GM21786 (cell line): Measurements from ENCODE around the gene FOXD4L3.
"Not testable (repeated sequence)": the region's sequence is repeated elsewhere in the genome, so short reads cannot be mapped to it uniquely, and the experiment has no call there.

ENCODE experiments used
- ATAC-seq: cut with Tn5 transposase; IDR thresholded peaks from one replicate; pipeline ENCODE4 v1.9.1; 2021; ENCODE audit not compliant: unreplicated experiment

The FOXD4L3 gene

DNA sequence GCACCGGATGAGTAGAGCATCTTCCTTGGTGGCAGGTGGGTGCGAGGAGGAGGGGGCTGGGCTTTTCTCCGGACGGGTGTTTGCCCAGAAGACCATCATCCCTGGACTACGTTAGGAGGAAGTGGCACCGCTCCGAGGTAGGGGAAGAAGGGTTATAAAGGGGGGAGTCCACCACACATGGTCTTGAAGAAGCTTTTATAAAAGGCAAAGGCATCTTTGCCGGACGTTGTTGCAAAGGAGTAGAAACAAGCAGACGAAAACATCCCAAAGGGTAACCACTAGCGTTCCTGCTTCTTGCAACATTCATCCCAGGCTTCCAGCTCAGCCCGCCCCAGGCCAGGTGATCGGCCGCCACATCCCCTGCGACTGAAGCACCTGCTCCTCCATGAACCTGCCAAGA lies at the start of gene FOXD4L3:
Gene FOXD4L3 (plus strand): TSS at position 301 of the 400 bp plus-strand sequence. CDS start 85 bp downstream, at position 386.
- not testable (repeated sequence) for ATAC-seq

DNA sequence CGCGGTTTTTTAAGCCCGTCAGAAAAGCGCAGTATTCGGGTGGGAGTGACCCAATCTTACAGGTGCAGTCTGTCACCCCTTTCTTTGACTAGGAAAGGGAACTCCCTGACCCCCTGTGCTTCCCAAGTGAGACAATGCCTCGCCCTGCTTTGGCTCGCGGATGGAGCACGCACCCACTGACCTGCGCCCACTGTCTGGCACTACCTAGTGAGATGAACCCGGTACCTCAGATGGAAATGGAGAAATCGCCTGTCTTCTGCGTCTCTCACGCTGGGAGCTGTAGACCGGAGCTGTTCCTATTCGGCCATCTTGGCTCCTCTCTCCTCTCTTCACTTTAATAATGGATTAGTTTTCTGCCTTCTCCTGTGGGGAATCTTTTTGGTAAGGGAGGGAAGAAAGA lies 21.6 kb upstream of the FOXD4L3 start:
- ATAC-seq: not testable (repeated sequence)

DNA sequence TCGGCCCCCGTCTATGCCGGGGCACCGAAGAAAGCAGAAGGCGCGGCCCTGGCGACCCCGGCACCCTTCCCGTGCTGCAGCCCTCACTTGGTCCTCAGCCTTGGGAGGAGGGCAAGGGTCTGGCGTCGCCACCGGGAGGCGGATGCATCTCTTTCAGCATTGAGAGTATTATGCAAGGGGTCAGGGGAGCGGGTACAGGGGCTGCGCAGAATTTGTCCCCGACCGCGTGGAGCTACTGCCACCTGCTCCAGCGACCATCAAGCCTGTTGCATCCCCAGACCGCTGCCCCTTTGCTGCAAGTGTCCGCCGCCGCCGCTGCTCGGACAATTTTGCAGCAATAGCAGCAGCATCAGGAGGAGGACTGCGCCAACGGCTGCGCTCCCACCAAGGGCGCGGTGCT lies 1.1 kb downstream of the FOXD4L3 start:
- not testable (repeated sequence) for ATAC-seq

DNA sequence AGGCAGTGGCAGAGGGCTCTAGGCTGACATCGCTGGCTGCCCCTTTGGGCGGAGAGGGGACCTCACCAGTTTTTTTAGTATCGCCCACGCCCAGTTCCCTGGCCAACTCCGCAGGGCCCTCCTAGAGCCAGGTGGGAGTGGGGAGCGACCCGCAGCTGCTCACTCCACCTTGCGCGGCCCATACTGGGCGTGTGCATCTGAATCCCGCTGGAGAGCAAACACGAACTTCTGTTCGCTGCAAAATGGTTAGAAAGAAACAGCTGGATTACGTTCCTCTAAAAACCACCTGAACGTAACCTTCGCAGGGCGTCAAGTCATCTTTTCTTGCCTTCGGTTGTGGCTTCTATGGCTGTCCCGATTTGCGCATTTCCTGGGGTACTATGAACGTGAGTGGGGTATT lies 1.5 kb downstream of the FOXD4L3 start:
- not testable (repeated sequence) for ATAC-seq

DNA sequence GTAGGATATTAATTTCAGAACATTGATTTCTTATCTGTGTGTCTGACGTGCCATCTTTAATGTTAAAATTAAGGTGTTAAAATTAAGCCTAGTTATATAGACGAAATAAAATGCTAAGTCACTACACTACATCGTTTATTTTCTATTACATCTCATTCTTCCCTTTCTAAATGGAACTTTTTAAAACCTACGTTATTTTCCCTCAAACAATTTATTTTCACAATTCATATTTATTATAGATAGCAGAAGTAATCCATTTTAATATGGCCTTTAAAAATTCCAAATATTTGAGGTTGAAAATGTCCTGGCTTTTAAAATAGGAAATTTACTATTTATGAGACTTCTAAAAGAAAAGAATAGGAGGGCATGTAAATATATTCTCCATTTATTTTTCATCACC lies 2.1 kb downstream of the FOXD4L3 start:
- ATAC-seq: not testable (repeated sequence)

DNA sequence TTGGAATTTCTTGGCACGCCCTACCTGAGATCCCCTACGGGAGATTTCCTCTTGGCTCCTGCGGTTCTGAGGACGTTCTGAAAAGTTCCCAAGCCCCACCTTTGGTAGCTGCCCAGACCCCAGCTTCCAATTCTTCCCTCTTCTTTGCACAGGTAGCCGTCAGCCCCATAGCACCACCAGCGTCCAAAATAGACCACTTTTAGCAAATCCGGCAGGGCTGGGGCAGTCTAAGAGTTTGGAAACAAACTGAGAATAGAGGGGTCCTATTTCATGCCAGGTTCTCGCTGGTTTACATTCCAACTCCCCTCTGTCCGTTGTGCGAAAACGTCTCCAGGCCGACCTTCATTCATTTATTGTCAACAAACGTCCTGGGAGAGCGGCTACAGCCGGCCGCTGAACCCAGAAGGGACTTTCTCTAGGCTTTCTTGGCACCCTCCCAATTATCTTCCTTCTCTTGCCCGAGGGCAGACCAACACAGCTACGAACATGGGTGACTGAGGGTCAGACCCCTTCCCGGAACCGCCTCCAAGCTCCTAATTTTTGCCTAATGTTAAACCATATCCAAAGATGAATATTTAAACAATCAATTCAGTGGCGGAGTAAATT lies 3.1 kb downstream of the FOXD4L3 start:
- ATAC-seq: not testable (repeated sequence)

DNA sequence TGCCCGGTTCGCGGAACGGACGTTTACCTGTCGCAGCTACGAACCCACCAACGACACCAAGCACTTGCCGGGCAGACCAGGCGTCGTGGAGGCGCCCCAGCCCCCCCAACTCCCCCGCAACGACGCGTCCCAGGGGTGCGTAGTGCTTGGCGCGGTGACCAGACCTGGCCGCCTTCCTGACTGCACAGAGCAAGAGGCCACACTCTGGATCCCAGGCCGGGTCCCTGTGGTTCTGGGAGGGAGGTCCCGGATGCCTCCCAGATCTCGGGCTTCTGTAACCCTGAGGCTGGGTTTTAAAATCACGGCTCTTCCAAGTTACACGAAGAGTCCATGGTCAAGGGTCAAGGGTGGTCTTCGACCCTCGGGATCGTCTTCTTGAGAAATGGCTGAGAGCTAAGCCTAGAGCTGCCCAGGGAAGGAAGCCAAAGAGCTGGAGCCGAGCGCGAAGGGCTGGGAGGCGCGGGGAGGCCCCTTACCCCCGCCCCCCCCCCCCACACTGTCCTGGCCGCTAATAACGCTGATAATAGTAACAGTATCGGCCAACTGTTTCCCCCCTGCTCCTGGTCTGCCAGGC lies 3.8 kb downstream of the FOXD4L3 start:
- ATAC-seq: not testable (repeated sequence)

DNA sequence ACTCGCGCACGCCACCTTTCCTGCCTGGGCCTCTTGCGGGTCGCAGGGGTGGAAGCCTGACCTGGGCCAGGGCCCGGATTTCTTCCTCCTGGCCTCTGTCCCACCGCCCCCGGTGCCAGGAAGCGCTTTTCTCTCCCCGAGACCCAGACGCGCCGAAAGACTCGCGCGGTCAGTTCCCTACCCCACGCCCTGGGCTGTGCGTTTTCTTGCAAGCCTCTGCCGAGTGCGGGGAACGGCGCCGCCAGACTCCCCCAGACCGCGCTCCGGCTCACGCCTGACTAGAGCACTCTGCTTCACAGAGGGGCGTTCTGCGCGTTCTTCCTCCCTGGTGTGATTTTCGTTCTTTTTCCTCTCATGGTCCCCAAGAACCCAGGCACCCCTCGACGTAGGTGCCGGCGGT lies 4.5 kb downstream of the FOXD4L3 start:
- not testable (repeated sequence) for ATAC-seq

DNA sequence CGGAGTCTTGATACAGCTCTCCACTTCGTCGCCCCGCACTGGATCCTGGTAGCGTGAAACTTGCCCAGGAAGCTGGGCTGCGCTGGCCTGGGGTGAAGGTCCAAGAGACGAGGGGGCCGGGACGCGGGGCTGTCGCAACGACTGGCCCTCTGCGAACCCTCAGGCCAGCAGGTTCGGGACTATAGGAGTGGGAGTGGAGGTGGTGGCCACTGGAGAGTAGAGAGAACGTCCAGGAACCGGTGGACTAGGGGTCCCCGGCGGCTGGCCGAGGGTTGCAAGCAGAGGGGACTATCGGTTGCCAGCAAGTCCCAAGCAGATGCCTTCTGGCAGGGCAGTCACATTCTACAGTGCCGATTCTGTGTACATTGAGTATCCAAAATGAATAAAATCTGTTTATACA lies 5.0 kb downstream of the FOXD4L3 start:
- ATAC-seq: not testable (repeated sequence)

DNA sequence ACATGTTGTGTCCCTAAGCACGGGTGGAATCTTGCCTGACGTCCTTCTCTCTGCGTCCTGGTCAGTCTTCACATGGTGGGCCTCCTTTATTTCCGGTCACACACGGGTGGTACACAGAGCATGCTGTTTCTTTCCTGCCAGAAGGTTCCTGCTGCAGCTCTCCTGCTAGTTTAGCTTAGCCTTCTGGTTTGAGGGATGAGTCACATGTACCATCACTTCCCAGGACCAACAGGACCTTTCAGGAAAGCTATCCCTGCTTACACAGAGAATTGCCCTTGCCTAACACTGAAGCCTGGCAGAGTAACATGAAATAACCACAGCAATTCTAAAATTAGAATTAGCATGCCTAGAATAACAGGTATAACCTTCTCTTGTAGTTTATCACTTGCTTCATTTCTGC lies 8.5 kb downstream of the FOXD4L3 start:
- not testable (repeated sequence) for ATAC-seq

DNA sequence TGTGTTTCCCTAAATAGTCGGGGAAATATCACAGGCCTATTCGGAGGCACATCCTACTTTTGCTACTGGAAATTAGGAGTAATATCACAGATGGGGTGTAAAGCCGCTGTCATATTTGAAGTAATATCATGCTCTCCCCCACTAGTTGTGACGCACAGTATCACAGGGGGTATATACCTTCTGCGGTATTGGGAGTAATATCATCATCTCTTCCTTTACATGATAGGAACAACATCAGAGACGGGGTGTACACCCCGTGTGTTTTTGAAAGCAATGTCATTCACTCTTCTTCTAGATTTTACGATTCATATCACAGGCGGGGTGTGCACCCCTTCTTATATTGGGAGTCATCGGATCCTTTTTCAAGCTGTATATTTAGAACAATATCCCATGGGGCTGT lies 15.5 kb downstream of the FOXD4L3 start:
- ATAC-seq: not testable (repeated sequence)

DNA sequence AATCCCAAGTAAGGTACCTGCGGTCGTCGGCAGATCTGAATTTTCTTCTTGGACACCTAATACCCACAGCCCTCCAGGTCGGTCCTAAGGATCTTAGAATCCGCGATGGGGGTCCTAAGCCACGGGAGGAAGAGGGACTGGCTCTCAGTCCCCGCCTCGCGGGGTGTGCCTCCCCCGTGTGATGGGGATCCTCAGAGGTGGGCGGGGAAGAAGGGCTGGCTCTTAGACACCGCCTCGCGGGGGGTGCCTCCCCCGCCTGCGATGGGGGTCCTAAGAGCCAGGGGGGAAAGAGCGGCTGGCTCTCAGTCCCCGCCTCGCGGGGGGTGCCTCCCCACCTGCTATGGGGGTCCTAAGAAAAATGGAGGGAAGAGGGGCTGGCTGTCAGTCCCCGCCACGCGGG lies 21.1 kb downstream of the FOXD4L3 start:
- ATAC-seq: not testable (repeated sequence)

DNA sequence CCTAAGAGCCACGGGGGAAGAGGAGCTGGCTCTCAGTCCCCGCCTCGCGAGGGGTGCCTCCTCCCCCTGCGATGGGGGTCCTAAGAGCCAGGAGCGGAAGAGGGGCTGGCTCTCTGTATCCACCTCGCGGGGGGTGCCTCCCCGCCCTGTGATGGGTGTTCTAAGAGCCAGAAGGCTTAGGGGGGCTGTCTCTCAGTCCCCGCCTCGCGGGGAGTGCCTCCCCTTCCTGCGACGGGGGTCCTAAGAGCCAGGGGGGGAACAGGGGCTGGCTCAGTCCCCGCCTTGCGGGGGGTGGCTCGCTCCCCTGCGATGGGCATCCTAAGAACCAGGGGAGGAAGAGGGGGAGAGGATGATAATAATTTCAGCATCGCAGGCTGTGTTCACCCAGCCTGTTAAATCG lies 21.9 kb downstream of the FOXD4L3 start:
- ATAC-seq: not testable (repeated sequence)

DNA sequence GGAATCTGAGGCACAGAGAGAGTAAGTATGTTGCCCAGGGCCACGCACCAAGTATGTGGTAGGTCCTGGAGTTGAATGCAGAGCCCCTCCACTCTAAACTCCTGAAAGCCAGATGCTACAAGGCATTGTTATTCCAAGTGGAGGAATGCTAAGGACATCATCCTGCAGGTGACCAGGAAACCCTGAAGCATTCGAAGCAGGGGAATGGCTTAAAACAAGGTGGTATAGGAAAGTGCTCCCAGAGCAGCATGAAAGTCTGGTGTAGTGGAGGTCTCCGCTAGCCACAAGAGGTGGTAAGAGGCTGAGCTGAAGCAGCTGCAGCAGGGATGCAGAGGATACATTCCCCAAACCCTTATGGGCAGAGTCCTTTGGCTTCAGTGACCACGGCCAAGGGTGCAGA lies 26.4 kb downstream of the FOXD4L3 start:
- ATAC-seq: not testable (repeated sequence)

DNA sequence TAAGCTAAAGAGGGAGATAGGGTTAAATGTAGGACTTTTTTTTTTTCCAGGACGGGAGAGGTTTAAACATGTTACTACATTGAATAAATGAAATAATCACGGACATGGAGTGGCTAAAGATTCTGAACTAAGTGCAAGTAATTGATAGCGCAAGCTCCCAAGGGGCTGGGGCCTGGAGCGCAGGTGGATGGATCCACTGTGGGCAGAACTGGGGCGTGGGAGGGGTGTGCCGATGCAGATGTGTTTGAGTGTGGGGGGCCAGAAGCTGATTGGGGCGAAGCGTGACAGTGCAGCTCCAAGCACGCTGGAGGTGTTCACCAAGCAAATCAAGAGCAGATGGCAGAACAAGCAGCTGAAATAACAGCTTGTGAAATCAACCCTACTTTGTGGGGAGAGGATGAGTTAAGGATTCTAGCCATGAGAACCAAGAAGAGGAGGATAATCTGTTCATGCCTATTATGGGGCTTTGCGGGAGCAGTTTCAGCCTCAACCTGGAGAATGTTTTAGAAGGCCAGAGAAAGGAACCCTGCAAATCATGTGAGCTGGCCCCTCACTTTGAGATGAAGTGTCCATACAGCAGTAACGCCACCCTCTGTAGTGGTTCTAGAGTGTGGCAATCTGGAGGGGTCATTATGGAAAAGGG lies 28.0 kb downstream of the FOXD4L3 start:
- not testable (repeated sequence) for ATAC-seq

DNA sequence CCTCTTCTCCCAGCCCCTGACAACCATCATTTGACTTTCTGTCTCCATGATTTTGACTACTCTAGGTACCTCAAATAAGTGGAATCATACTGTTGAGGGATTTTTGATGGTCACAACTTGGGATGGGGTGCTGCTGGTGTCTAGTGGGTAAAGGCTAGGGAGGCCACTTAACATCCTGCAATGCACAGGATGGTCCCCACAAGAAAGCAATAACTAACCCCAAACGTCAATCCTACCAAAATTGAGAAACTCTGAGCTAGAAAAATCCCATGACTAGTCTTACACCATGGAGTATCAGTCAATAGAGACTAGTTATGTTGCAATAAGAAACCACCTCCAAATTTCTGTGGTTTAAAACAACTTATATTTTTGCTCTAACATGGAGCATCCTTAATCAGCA lies 29.5 kb downstream of the FOXD4L3 start:
- ATAC-seq: not testable (repeated sequence)

DNA sequence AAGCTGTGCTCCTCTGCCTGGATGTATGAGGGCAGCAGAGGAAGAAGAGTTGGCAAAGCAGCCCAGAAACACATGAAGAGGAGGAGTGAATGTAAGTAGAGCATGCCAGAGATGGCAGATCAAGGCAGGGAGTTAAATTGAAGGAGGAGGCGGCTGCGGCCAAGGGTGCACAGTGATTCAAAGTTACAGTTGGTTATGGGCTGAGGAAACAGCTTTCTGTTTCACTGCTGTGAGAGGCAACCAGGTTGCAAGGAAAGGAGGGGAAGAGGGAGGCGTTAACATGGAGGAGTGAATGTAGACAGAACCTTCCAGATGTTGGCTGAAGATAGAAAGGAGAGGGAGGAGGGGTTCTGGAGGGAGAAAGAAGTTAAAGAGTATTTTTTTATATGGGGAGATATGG lies 33.3 kb downstream of the FOXD4L3 start:
- ATAC-seq: not testable (repeated sequence)

DNA sequence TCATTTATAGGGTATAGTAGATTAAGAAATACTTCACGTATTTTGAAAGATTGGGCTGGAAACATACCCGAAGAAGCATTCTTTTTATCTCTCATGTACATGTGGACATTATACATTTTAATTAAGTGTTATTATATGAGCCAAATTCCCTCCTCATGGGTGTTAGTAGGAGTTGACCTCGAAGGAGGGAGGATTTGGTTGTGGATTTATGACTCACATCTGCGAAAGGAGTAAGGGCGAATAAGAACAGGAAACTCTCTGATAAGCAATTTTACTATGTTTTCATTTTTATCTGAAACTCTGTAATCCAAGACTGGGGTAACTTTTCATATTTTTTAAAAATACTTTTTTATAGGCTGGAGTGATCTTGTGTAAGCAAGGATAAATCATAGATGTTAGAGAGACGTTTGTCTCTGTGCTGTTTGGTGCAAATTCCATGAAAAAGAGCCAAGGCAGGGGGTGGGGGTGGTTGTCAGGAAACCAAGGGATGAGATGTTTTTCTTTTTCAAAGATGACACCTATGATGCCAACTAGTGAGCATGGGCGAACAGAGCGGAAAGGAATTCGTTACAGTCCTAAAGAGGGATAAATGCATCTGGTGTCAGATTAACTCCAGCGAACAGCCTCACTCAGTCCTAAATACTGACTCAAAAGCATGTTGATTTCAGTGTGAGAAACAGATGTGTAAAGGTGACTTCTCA lies 34.1 kb downstream of the FOXD4L3 start:
- ATAC-seq: not testable (repeated sequence)

DNA sequence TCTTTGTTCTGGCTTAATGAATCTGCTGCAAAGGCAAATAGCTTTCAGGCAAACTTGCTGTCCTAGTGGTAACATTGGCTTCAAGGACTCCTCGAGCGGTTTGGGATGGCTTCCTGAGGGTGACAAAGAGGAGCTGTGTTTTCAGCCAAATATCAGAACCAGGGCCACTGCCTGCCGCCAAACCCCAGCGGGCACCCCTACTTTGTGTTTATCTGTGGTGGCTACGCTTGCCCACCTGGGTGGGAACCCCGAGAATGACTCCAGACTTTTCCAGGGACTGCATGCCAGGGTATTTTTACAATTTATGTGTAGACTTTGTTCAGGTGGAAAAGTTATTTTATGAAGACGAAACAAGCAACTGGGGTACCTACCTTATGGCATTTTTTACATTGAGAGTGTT lies 35.3 kb downstream of the FOXD4L3 start:
- not testable (repeated sequence) for ATAC-seq

DNA sequence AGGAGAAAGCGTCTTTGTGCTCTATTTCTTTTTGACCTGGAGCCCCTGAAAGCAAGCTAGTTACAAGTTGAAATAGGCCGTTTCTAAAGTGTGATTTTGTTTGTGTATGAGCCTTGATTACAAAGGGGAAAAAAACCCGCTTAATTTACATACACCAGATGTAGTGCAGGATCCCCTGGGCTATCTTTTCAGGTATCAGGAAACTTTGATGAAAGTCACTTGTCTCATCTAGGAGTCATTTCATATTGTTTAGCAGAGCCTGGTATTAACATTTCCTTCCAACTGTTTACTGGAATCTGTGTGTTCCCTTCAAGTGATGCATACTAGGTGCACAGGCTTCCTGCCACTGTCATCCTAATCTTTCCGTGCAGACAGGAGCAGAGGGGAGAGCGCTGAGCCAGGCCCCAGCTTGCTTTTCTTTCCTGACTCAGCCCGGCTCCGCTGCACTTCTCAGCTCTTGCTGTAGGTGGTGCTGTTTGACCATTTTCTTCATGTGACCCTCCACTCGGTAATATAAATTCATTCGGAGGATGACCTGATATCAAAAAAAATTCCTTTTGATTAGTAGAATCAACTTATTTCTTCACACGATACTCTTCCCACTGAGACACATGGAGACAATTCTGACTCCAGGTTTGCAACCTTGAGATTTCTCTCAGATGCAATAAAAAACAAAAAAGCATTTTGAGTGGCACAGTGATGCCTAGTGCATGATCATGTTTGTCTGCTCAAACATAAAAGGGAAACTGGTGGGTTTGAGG lies 39.8 kb downstream of the FOXD4L3 start:
- peak; percentile 76 for ATAC-seq

DNA sequence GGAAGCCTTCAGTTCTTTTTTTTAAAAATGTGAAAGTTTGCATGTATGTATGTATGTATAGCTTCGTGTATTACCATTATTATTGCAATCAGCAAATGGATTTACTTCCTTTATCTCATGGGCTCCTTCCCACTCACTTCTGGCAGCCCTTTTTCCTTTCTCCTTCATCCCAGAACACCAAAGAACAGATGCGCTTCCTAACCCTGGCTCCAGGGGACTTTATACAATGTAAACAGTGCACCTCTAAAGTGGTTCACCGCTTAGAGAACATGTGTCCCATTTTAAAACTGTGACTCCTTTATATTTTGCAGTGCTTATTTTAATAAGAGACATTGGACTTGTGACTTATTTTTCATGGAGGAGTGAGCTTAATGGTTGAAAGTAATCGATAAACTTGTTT lies 40.6 kb downstream of the FOXD4L3 start:
- ATAC-seq: not testable (repeated sequence)
